ENCODE measurements around the gene SEMA3G. TPM values are rescaled to one million over a fixed set of nuclear protein-coding genes. Genes with fewer than 3 reads are reported as not detected.

SEMA3G gene
- total RNA-seq (10 to 100 TPM; 13.4 to 29.0 (median 14.4) TPM), polyA plus RNA-seq (10 to 100 TPM; 11.4 to 19.6 TPM)
- long read RNA-seq, donor 1, partial matches to known transcripts, result 46 of 51 reads
- long read RNA-seq, donor 1, other reads (novel, unspliced or antisense), result 5 of 51 reads
- long read RNA-seq, donor 2, full-length matches to known transcripts, result 3 of 67 reads
- long read RNA-seq, donor 2, partial matches to known transcripts, result 54 of 67 reads
- long read RNA-seq, donor 2, other reads (novel, unspliced or antisense), result 10 of 67 reads
- long read RNA-seq, donor 3, full-length matches to known transcripts, result 3 of 65 reads
- long read RNA-seq, donor 3, partial matches to known transcripts, result 56 of 65 reads
- long read RNA-seq, donor 3, other reads (novel, unspliced or antisense), result 6 of 65 reads

- 32 to 45% (median 37%) methylated on average over 10 to 19 of the region's 19 CpGs for WGBS, 4 donors
- no peaks in the 10 kb centered on the region for H3K27me3 ChIP-seq
- peak within 1 kb of the TSS in 11 of 12 donors; percentile 18 to 54 (median 42) for H3K4me3 ChIP-seq
- DNase-seq, result peak; percentile 71 to 84 (median 82)
- peaks cover 0 to 39% (median 14%) of the 10 kb centered on the region in 12 donors for H3K4me1 ChIP-seq
- intact Hi-C loops (cut with DNase I), result loop anchor here in 1 of 10 donors (1.0 kb wide), 1 partner anchor 16 kb away; no protein-coding TSS in a partner anchor
- TF ChIP-seq POLR2A (IDR thresholded peaks at IDR 0.05), result peak; percentile 18 to 63
- TF ChIP-seq CTCF (IDR thresholded peaks at IDR 0.05), result peak; percentile 33 to 67 (median 56)
- peak within 1 kb of the TSS in 8 of 12 donors; percentile 24 to 65 (median 60) for H3K27ac ChIP-seq
- H3K9me3 ChIP-seq, result no peaks in the 10 kb centered on the region
- ATAC-seq, result peak; percentile 29 to 60 (median 58)
- H3K36me3 ChIP-seq, result peaks cover 0 to under 1% (median 0%) of the 10 kb centered on the region in 9 donors
Observed at GRCh38 chr3:52444860-52445793, at the start of gene SEMA3G. Gene SEMA3G, minus strand, starts transcription at chr3:52445103. Its CDS starts 76 bp downstream, at chr3:52445027.

GRCh38 chr3:52494445-52494844 is 49.5 kb upstream of the SEMA3G start:
- 75 to 89% (median 82%) methylated on average over 7 of the region's 7 CpGs for WGBS, 4 donors
- DNase-seq, result no peak
- Histone ChIP-seq H3K4me3 (peak overlapping the region in 4 of 12 donors; percentile 47 to 72 (median 60)), H3K27me3 (no peaks in the 10 kb centered on the region), H3K4me1 (peaks cover 3 to 96% (median 35%) of the 10 kb centered on the region in 12 donors), H3K9me3 (no peaks in the 10 kb centered on the region), H3K27ac (peak overlapping the region in 10 of 12 donors; percentile 65 to 94 (median 82)), H3K36me3 (peaks cover 0 to 49% (median 37%) of the 10 kb centered on the region in 9 donors)
- no peak for TF ChIP-seq CTCF (IDR thresholded peaks at IDR 0.05)
- no peak for TF ChIP-seq POLR2A (IDR thresholded peaks at IDR 0.05)
- intact Hi-C loops (cut with DNase I), result loop anchor here in 1 of 10 donors (5.0 kb wide), 1 partner anchor 33 kb away; no protein-coding TSS in a partner anchor
- ATAC-seq, result no peak

GRCh38 chr3:52493232-52494017 is 48.5 kb upstream of the SEMA3G start:
- no peaks in the 10 kb centered on the region for H3K27me3 ChIP-seq
- DNase-seq (no peak), ATAC-seq (no peak)
- 86 to 96% (median 95%) methylated on average over 7 of the region's 7 CpGs for WGBS, 4 donors
- TF ChIP-seq POLR2A (IDR thresholded peaks at IDR 0.05), result no peak
- no peak for TF ChIP-seq CTCF (IDR thresholded peaks at IDR 0.05)
- H3K36me3 ChIP-seq, result peaks cover 0 to 59% (median 47%) of the 10 kb centered on the region in 9 donors
- no peak overlapping the region for H3K27ac ChIP-seq
- intact Hi-C loops (cut with DNase I), result loop anchor here in 1 of 10 donors (5.0 kb wide), 1 partner anchor 34 kb away; no protein-coding TSS in a partner anchor
- H3K9me3 ChIP-seq, result no peaks in the 10 kb centered on the region
- peaks cover 3 to 90% (median 38%) of the 10 kb centered on the region in 12 donors for H3K4me1 ChIP-seq
- no peak overlapping the region for H3K4me3 ChIP-seq

Data from heart left ventricle (tissue), 16 donors.